Fibroblast of the aortic adventitia (primary cell): Measurements from ENCODE around the gene SIT1. TPM values are rescaled to one million over a fixed set of nuclear protein-coding genes. Genes with fewer than 3 reads are reported as not detected.

Experiments
- DNase-seq: peaks from one replicate; pipeline ENCODE4 v3.0.0-alpha.2; 2010; ENCODE audit warnings: low read depth
- H3K4me3 ChIP-seq: 2 replicates; pipeline ENCODE4 v1.5.1; 2011; ENCODE audit warnings: low read depth, mild to moderate bottlenecking, control low read depth, low read length, moderate library complexity
- CTCF ChIP-seq: IDR thresholded peaks from 2 replicates; pipeline ENCODE4 v1.5.1; 2011; ENCODE audit warnings: mild to moderate bottlenecking, low read length, control low read depth, inconsistent platforms; ENCODE audit not compliant: insufficient read depth
- total RNA-seq: library from RNA; depleted of rRNA; stranded (reverse); fragments of >200 nt; gene quantifications from 2 replicates; pipeline ENCODE4 v1.2.3, GENCODE V29; 2012; ENCODE audit warnings: low replicate concordance

The SIT1 gene
- total RNA-seq, 1 donor, result 0.18 TPM

DNA sequence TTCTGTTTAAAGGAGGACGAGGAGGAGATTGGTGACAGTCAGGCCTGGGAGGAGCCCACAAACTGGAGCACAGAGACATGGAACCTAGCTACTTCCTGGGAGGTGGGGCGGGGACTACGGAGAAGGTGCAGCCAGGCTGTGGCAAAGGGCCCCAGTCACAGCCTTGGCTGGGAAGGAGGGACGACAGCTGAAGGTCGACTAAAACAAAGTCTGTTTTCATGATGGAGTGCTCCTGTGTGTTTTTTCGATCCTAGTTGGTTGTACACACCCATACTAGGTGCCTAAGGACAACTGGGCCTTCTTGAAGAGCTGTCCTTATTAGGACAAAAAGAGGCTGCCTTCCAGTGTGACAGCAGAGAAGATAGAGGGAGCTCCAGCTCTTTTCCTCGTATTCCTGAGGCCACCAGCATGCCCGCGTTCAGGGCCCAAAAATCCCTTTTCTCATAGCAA lies 10.3 kb upstream of the SIT1 start:
- no peak overlapping the region for H3K4me3 ChIP-seq
- peak; percentile 54 for DNase-seq

GRCh38 chr9:35659340-35659739 lies 8.6 kb upstream of the SIT1 start:
- H3K4me3 ChIP-seq, result peak overlapping the region; percentile 94
- DNase-seq, result peak; percentile 85
- no peak for TF ChIP-seq CTCF

More for the DNA sequence above, 10.3 kb upstream of the SIT1 start:
- TF ChIP-seq CTCF, result peak; percentile 56

DNA sequence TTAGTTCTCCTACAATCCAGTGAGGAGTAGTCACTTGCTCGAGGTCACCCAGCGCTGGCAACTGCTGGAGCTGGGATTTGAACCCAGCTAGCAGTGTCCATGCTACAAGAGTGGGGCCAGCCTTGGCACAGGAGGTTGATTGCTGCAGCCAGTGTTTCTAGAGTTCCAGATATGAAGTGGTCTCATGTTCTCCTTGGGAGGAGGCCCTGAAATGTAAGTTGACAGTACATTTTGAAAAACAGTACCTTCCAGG lies 8.2 kb upstream of the SIT1 start:
- peak overlapping the region; percentile 94 for H3K4me3 ChIP-seq
- no peak for TF ChIP-seq CTCF
- peak; percentile 64 for DNase-seq

DNA sequence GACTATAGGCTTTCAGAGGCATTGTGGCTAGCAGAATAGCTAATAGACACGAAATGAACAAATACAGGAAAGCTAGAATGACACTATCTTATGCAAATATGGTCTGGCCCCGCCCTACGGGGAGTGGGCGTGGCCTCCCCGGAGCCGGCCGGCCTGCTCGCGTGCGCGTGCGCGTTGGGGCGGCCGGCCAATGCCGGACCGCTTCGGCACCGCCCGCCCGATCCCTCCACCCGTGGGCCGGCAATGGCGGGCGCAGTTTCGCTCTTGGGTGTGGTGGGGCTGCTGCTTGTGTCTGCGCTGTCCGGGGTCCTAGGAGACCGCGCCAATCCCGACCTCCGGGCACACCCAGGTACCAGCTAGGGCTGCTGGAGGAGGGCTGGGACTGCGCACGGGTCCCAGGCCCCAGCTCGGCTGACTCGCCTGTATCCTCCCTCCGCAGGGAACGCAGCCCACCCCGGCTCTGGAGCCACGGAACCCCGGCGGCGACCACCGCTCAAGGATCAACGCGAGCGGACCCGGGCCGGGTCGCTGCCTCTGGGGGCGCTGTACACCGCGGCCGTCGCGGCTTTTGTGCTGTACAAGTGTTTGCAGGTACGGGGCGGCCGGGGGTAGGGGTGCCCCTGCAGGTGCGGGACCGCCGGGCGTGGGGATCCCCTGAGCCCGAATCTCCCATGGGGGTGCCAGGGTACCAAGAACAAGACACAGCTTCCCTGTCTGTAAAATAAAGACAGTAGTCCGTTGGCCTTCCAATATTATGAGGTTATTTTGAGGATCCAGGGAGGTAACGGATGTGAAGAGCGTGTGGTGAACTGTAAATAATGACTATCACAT lies 7.6 kb upstream of the SIT1 start, which contains the start of gene CCDC107:
CCDC107 (plus strand) TSS at position 156 of the 831 bp plus-strand sequence; CDS start at position 244, 88 bp downstream.
- peak; percentile 86 for DNase-seq
- TF ChIP-seq CTCF, result peak; percentile 57
- H3K4me3 ChIP-seq, result peak within 1 kb of the TSS; percentile 94

DNA sequence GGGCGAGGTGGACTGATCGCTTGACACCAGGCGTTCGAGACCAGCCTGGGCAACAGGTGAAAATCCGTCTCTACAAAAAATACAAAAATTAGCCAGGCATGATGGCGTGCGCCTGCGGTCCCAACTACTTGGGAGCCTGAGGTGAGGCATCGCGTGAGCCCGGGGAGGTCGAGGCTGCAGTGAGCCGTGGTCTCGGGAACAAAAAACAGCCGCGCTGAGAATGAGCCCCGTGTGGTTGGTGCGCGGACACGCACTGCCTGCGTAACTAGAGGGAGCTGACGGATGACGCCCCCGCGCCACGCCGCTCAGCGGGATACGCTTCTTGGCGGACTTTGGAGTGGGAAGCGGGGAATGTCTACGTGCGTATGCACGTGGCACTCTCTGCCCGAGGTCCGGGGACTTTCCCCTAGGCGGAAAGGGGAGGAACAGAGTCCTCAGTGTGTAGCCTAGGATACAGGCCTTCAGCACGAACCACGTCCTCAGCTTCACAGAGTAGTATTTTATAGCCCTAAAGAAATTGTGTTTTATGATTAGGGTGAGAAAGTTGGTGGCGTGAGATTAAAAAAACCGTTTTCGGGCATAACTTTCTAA lies 6.9 kb upstream of the SIT1 start, which contains the start of gene RMRP:
RMRP (minus strand) TSS at position 474 of the 591 bp plus-strand sequence.
- TF ChIP-seq CTCF, result peak; percentile 40
- DNase-seq, result peak; percentile 100
- peak within 1 kb of the TSS; percentile 94 for H3K4me3 ChIP-seq

DNA sequence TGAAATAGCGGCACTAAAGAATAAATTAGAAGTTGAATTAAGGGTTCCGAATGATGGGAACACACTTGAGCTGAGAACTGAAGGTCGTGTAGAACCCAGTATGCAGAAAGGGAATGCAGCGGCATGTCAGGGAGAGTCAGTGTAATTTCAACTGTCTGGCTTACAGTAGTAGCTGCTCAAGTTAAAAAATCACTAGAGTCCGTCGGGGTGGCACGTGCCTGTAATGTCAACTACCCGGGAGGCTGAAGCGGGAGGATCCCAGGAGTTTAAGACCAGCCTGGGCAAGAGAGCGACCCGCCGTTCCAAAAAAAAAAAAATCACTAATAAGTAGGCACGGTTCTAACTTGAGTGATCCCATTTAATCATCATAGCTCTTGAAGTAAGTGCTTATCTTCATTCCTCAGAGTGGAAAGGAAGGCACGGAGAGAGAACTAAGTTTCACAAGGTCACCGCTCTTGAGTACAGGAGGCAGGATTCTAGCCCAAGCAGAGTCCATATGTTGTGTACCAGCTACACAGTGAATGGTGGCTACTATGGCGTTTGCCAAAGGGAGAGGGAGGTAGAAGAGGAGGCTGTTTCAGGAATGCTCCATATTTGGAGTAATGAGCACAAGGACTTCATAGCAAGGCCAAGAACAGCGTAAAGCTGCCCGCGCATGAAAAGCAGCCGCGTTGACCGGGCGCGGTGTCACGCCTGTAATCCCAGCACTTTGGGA lies 6.3 kb upstream of the SIT1 start:
- DNase-seq, result peak; percentile 73
- no peak for TF ChIP-seq CTCF
- peak overlapping the region; percentile 44 for H3K4me3 ChIP-seq
